Measurements from ENCODE around the gene DNAH6.
A peak's percentile ranks its signal among the peaks of the same experiment; 100 is the strongest.

Gene DNAH6

DNA sequence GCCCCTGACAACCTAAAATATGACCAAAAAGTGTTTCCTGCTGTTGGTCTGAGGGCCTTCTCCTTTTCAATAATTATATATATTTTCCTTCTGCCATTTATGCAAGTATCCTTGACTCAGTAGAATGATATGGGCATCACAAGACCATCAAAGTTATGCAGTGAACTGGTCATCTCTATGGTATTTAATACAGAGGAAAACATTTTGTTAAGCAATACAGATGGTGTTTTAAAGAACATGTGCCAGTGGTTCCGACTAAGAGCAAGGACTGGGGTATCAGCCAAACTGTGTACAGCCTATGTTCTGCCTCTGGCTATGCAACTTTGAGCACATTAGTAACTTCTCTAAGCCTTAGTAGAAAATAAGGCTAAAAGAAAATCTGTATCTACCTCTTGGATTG, 185.6 kb downstream of the DNAH6 start:
- no peak for DNase-seq

DNA sequence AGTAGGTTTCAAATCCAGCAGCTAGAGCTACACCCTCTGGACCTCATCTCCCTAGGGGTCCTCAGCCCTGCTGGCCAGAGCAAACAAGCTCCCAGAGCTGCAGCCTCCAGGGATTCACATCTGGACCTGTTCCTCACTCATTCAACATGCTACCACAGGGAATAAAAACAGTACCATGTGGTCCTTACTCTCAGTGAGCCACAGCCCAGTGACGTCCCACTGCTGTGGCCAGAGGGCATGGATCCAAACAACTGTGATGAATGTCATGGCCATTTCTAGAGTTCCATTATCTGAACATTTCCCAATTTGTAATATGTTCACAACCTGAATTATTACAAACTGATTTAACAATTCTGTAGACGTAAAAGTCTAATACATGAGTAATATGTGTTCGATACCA, 186.6 kb downstream of the DNAH6 start:
- DNase-seq, result no peak

DNA sequence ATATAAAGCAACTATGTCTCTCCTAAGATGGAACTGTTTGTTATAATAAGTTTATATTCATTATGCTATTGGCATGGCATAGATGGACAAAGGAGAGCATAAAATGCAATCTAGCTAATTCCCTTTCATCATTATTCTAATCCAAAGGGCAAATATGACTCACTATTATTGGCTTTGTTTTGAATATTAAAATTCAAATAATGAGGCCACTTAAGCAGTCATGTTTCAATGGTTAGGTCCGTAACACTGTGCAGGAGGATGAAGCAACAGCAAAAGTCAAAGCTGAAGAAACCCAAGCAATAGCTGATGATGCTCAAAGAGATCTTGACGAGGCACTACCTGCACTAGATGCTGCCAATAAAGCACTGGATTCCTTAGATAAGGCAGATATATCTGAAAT, 187.5 kb downstream of the DNAH6 start:
- no peak for DNase-seq

DNA sequence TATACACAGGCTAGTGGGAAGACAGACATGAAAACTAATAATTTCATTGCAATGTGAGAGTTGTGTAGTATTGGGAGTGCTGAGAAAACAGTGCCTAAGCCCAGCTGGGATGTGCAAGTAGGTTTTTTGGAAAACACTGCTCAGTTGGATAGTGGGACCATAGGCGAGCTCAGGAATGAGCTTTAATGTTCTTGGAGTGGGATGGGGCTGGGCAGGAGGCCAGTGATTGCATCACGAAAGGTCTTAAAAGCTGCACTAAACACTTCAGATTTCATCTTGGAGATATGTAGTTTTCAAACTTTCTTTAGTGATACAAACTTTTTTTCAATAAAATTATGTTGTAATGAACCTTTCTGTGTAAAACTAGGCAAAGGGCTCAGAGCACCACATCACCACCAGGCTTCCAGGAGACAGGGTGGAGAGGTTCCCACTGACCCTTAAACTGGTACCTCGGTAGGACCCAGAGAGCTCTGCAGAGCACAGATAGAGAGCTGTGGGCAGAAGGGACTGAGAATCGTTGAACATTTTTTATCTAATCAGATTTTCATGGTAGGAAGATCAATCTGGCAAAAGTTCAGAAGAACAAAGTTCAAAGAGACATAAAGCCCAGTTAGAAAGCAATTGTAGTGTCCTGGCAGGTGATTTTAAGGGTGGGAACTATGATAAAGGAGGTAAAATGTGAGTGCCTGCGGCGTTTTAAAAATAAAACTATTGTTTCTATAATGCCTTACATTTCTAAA, 188.4 kb downstream of the DNAH6 start:
- DNase-seq, result no peak

DNA sequence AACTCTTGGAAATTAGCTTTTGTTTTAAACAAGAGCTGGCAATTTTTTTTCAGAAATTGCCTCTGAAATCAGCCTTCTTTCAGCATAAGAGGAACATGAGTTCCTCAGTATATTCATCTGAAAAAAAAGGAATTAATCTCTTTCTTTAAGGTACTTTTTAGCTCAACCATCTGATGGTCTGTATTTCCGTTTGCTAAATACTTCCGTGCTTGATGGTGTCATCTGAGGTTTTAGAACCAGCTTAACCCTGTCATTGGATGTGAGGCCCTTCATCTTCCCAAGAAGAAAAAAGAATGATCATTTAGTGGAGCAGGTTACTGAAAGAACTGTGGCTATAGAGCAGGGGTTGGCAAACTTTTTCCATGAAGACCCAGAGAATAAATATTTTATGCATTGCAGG, 189.6 kb downstream of the DNAH6 start:
- no peak for DNase-seq

DNA sequence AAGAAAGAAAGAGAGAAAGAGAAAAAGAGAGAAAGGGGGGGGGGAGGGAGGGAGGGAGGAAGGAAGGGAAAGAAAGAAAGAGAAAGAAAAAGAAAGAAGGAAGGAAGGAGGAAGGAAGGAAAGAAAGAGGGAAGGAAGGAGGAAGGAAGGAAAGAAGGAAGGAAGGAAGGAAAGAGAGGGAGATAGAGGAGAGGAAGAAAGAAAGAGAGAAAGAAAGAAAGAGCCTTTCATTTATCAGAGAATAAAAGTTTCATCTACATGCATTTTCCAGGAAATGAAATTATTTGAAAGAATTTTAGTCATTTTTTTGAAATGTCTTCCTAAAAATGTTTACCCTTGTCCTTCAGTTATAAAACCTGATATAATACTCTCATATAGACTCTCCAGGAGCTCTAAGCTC, 192.1 kb downstream of the DNAH6 start:
- no peak for DNase-seq

DNA sequence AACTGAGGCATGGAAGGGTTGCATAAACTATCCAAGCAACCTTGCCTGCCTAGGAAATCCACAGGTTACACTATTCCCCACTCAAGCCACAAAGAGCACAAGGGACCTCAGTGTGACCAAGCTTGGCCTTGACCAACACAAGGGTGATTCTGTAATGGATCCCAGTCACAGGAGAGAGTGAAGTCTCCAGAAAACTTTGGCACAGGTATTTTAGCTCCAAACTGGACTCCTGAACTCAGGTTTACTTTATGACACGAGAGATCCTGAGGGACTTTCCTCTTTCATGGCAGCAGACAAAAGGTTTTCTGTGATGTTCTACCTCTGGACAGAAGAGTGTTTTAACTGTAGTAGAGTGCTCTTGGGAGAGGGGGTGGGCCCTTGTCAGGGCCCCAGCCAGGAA, 195.4 kb downstream of the DNAH6 start:
- no peak for DNase-seq

DNA sequence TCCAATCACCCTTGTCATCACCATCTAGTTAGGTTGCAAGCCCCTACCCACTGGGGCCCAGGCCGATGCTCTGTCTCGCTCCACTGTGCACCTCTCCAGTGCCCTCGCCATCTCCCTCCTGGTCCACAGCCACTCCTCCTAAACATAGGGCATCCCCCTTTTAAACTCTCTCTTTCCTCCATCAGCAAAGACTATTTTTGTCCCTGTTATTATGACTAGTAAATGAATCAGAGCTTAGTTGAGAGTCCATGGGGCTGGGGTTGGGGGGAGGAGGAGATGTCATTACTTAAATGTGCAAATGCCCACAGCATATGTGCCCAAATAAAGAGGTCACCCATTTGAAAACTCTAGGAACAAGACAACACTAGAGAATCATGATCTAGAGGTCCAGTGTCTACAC, 197.1 kb downstream of the DNAH6 start:
- no peak for DNase-seq

DNA sequence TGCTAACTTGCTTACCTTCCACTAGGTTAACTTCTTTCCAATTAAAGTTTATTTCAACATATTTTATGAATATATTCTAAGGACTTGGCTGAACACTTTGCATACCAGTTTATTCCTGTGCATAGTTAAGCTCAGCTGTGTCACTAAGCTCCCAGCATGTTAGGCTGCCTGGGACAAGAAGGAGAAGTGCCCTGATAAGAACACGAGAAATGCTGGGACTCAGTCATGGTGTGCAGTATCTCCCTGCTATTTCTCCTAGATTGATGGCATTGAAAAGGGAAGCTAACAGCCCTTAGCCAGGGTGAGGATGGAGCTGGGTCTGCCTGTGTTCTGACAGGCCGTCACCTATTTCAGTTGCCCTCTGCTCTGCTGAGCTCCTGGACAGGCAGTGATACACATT, 200.3 kb downstream of the DNAH6 start:
- no peak for DNase-seq

DNA sequence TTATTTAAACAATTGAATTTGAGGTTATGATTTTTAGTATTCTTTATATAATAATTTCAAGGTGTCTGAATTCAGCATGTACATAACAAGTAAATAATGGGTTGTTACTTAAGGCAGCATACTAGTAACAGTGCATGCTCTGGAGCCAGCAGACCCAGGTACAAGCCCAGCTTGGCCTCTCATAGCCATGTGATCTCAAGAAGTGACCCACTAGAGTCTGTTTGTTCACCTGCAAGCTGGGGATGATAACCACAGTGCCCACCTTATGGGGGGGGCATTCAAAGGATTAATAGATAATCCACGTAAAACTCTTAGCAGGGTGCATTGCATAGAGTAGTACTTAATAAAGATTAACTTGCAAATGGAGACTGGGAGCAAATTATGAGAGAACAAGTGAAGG, 201.0 kb downstream of the DNAH6 start:
- DNase-seq, result no peak

DNA sequence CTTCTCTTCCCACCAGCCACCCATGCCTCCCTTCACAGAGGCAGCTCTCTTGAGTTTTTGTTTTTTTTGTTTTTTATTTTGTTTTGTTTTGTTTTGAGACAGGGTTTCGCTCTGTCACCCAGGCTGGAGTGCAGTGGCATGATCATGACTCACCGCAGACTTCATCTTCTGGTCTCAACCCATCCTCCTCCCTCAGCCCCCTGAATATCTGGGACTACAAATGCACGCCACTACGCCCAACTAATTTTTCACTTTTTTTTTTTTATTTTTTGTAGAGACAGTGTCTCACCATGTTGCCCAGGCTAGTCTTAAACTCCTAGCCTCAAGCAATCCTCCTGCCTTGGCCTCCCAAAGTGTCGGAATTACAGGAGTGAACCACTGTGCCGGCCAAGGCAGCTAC, 203.1 kb downstream of the DNAH6 start:
- DNase-seq, result no peak

DNA sequence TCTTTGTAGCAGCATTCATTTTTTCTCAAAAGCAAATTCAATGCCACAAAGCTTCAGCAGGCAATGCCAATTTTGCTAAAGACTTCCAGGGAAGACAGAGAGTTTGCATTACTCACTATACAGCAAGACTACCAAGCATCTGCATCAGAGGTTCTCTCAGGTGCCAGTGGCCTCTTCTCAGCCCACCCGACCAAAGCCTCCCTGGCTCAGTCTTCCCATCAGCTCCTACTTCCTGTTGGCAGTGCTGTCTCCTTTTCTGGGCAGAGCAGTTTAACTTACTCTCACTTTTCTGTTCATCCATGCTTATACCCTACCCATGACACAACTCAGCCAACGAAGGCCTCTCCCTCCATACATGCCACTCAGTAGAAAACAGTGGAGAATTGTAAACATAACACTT, 207.5 kb downstream of the DNAH6 start:
- DNase-seq, result no peak

DNA sequence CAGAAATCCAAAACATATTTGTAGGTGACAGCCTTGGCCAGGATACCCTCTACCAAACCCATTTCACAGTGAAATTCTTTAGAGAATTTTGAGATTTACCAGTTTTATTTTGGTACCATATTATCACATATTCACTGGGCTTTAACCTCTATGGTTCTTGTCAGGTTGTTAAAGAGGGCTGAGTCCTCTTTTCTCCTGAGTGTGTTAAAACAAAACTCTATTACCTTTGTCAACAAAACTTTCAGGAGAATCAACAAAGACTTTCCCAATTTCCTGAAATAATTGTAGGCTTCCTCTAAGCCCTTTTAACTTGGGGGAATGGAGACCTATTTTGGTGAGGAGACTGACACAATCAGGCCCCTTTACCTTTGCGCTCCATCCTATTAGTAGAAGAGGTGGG, 209.4 kb downstream of the DNAH6 start:
- no peak for DNase-seq

DNA sequence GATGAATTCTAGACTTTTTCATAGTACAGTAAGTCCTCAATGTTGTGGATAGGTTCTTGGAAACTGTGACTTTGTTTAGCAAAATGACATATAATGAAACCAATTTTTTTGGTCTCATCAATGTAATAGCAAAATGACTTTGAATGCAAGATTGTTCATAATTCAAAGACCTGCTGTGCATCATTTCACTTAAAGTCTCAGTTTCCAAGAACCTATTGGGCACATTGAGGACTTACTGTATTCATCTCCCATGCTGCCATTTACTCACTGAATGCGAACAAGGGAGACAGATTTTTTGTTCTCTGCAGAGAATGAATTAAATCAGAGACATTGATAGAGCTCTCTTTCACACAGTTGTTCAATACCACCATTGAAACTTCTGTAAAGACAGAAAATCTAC, 211.0 kb downstream of the DNAH6 start:
- DNase-seq, result no peak

DNA sequence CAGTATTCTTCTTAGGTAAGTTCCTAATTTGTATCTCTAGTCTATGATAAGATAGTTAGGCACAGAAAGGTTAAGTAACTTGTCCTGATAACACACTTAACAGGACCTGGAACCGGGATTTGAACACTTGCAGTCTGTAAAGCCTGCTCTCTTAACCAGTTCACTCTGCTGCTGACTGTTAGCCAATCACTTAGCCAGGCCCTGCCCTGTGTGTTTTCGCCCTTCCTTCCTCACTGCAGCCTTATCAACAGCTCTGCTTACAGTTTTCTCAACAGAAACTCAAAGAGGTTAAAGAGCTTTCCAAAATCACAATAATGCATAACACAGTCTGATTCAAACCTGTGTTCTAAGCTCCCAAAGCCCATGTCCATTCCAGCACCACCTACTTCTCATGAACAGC, 212.9 kb downstream of the DNAH6 start:
- DNase-seq, result no peak

DNA sequence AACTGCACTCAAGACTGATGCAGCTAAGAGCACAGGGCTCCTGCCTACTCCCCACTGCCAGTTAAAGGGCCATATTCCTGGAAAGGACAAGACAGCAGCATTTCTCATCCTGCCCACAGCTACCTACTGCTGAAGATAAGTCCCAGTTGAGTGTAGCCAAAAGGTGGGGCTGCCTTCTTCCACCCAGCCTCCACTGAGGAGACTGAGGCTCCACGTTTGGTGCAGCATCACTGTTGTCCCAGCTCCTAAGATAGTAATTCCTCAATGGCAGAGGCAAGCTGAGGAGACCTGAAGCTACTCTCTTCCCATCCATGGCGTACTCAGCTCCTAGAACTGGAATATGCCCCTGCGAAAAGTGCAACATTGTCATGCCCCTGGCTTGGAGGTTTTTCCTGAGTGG, 214.9 kb downstream of the DNAH6 start:
- DNase-seq, result no peak

DNA sequence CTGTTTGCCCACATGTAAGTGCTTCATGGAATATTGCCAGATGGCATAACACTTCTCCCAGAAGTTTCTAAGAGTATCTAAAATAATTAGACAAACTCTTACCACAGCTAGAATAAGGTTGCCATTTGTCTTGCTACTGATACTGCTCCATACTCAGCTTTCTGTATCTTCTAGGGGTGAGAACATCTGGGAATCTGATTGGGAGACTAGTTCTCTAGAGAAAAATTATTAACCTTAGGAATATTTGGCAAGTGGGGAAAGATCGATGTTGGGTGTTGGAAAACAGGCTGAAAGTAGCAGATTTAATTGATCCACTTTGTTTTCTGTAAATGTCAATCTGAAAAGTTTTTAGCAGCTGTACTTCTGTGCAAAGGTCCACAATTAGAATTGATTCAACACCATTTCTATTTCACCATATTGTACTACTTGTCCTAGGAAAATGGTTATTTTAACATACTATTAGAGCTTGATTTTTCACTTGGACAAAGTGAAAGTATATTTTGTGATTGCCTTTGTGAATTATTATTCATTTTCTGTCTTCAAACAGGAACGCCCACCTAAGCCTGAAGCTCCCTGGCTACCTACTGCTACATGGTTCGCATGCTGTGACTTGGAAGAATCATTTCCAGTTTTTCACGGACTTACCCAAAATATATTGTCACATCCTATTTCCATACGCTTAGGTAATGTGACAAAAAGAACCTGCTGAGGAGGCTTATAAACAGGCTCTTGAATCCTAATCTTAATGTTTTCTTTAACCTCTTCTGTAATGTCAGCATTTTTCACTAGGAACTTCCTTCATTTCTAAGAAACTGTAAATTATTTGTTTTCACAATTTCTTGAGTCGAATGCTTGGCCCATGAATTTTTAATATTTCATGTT, 216.8 kb downstream of the DNAH6 start:
- DNase-seq, result no peak

DNA sequence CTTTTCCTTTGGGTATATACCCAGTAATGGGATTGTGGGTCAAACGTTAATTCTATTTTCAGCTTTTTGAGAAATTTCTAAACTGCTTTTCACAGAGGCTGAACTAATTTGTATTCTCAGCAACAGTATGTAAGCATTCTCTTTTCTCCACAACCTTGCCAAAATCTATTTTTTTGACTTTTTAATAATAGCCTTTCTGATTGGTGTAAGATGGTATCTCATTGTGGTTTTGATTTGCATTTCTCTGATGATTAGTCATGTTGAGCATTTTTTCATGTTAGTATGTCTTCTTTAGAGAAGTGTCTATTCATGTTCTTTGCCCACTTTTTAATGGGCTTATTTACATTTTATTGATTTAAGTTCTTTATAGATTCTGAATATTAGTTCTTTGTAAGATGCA, 219.1 kb downstream of the DNAH6 start:
- no peak for DNase-seq

DNA sequence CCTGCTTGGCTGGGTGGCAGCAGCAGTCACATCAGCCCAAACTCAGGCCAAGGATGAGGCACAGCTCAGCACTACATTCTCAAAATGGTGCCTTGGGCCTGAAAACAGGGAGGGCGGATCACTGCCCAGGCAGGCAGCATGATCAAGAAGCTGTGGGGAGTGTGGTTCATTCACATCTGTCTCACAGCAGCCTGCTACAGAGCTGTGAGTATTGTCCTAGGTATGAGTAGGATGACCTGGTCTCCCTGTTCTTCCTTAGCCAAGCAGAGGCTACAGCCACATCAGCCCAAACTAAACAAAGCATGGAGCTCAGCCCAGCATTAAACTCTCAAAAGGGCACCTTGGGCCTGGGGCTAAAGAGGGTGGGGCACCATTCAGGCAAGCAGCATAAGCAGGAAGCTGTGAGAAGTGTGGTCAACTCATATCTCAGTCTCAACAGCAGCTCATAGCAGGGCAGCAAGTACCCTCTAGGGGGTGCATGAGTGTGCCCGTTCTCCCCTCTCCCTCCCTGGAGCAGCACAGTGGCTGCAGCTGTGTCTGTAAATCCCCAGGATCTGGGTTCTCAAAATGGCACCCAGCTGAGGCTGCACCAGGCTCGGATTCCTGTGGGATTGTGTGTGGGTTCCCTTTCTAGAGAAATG, 225.0 kb downstream of the DNAH6 start:
- peak; percentile 6 for DNase-seq

DNA sequence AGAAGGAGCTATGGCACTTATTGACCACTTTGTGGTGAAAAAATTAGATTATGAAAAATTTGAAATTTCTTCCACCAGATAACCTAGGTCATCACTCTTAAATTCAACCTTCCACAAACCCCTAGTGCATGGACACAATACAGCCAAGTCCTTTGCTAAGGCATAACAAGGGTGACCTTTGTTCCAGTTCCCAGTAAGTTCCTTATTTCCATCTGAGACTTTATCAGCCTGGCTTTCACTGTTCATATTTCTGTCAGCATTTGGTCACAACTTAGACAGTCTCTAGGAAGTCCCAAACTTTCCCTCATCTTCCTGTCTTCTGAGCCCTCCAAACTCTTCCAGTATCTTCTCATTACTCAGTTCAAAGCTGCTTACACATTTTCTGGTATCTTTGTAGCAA, 232.0 kb downstream of the DNAH6 start:
- no peak for DNase-seq

DNA sequence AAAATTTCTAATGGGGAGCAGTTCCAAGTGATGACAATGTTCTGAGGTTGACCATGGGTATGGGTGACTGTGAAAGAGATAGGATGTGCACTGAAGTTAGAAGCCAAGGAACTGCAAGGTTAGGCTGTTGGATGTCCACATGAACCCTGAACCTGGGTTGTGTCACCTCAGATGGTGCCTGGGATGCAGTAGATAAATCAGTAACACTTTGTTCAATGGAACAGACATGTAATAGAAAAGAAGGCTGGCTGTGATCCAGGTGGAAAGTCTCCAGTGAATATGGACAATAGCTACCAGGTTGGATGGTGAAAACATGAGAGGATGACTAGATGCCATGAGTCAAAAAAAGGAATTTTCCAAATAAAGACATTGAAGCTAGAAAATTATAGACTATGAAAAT, 233.1 kb downstream of the DNAH6 start:
- DNase-seq, result no peak

DNA sequence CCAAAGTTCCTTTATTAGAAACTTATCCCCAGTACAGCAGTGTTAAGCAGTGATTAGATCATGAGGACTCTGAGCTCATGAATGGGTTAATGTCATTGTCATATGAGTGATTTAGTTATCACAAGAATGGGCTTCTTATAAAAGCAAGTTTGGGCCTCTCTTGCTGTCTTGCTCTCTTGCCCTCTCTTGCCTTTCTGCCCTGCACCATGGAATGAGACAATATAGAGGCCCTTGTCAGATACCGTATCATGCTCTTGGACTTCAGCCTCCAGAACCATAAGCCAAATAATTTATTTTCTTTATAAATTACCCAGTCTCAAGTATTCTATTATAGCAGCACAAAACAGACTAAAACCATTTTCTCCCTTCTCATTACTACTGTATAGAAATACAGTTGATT, 238.8 kb downstream of the DNAH6 start:
- no peak for DNase-seq

DNA sequence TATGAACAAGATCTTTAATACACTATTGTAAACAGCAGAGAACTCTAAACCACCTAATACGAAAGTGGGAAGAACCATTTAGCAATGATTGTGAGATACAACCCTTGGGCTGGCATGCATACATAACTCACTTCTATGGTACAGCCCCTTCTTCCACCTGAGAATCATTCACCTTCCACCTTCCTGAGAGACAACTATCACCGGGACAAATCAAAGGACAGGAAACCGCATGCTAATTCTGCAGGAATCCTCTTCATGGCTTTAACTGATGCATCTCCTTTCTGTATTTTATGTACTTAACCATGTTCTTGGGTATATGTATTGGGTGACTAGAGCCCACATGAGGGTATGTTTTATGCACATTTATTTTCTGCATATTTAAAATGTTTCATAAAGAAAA, 241.3 kb downstream of the DNAH6 start:
- DNase-seq, result no peak

DNA sequence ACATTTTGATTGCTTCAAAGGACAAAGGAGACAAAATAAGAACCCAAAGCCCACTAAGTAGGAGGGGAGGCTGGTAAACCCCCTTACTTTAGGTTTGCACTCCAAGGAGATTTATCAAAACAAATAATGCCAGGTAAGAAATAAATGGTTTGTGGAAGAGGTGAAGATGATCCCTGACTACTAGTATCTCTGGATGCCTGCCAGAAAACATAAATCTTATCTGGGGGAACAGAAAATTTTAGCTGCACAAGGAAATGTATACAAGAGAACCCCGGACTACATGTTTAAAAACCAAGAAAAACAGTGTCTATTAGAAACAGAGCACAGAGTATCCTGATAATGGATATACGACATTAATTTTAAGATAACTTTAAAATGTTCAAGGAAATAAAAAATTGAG, 250.5 kb downstream of the DNAH6 start:
- DNase-seq, result no peak

All from stimulated activated CD4-positive, alpha-beta T cell treated with anti-CD3 and anti-CD28 coated beads, Interleukin-12 subunit alpha, Interleukin-12 subunit beta, amount 100 ng/mL, for 4 hours (primary cell).